Ascending aorta (tissue), 2 donors: ENCODE measurements around the gene TMEM174. TPM values are rescaled to one million over a fixed set of nuclear protein-coding genes. Genes with fewer than 3 reads are reported as not detected.

ENCODE experiments used
- DNase-seq, 2 donors: peaks; one replicate each; pipeline ENCODE4 v3.0.0-alpha.2; 2019; ENCODE audit warnings: low spot score in 2 of 2
- H3K27ac ChIP-seq, 2 donors: fragments of 200-600 bp; sonication (generic); one replicate each; pipeline ENCODE4 v1.5.1; 2016 to 2017; ENCODE audit warnings: mild to moderate bottlenecking in 1 of 2
- H3K27me3 ChIP-seq: fragments of 200-600 bp; sonication (generic); one replicate; pipeline ENCODE4 v1.5.1; 2017
- H3K36me3 ChIP-seq, 2 donors: fragments of 200-600 bp; sonication (generic); one replicate each; pipeline ENCODE4 v1.5.1; 2016
- H3K4me1 ChIP-seq, 2 donors: fragments of 200-600 bp; sonication (generic); one replicate each; pipeline ENCODE4 v1.5.1; 2016 to 2017; ENCODE audit warnings: mild to moderate bottlenecking in 1 of 2
- H3K4me3 ChIP-seq, 2 donors: fragments of 200-600 bp; sonication (generic); one replicate each; pipeline ENCODE4 v1.5.1; 2016 to 2017; ENCODE audit warnings: mild to moderate bottlenecking in 1 of 2
- H3K9me3 ChIP-seq, 2 donors: fragments of 200-600 bp; sonication (generic); one replicate each; pipeline ENCODE4 v1.5.1; 2016
- CTCF ChIP-seq, 3 experiments: fragments of 200-600 bp in 2 of 3; fragments of 450-650 bp in 1 of 3; sonication (generic) in 2 of 3; IDR thresholded peaks; one replicate each; pipeline ENCODE4 v1.5.1; 2016 to 2019; ENCODE audit warnings: antibody characterized with exemption in 3 of 3, mild to moderate bottlenecking in 1 of 3, moderate library complexity in 1 of 3
- intact Hi-C: fragments of 100-400 bp; cut with DNase I; formaldehyde crosslinking; loops from one replicate; pipeline ENCODE4 v1.15.1; 2023
- total RNA-seq: library from RNA; depleted of rRNA; stranded (reverse); fragments of >200 nt; gene quantifications from one replicate; pipeline ENCODE4 v1.1.0, GENCODE V29; 2016

Gene TMEM174
- total RNA-seq, 1 donor from 2014 or later: not detected

GRCh38 chr5:73137563-73138530, 35.1 kb upstream of the TMEM174 start:
- Histone ChIP-seq H3K9me3 (no peaks in the 10 kb centered on the region), H3K36me3 (no peaks in the 10 kb centered on the region), H3K4me1 (no peaks in the 10 kb centered on the region), H3K27ac (no peak overlapping the region), H3K4me3 (no peak overlapping the region), H3K27me3 (no peaks in the 10 kb centered on the region)
- TF ChIP-seq CTCF (IDR thresholded peaks at IDR 0.05): no peak
- no peak for DNase-seq
- intact Hi-C loops: no loop called here

- no peaks in the 10 kb centered on the region for H3K36me3 ChIP-seq
- H3K27ac ChIP-seq: no peak overlapping the region
- no peaks in the 10 kb centered on the region for H3K27me3 ChIP-seq
- no peaks in the 10 kb centered on the region for H3K9me3 ChIP-seq
- H3K4me1 ChIP-seq: no peaks in the 10 kb centered on the region
- TF ChIP-seq CTCF (IDR thresholded peaks at IDR 0.05): no peak
- no peak for DNase-seq
- intact Hi-C loops: no loop called here
- no peak overlapping the region for H3K4me3 ChIP-seq
These were observed 33.5 kb upstream of the TMEM174 start for GRCh38 chr5:73139485-73139884.

- no peak overlapping the region for H3K27ac ChIP-seq
- intact Hi-C loops: no loop called here
- no peak for TF ChIP-seq CTCF (IDR thresholded peaks at IDR 0.05)
These were observed 32.2 kb upstream of the TMEM174 start for GRCh38 chr5:73140801-73141200.

GRCh38 chr5:73142035-73142434, 31.0 kb upstream of the TMEM174 start:
- Histone ChIP-seq H3K9me3 (no peaks in the 10 kb centered on the region), H3K4me3 (no peak overlapping the region), H3K27ac (no peak overlapping the region), H3K27me3 (no peaks in the 10 kb centered on the region), H3K4me1 (no peaks in the 10 kb centered on the region), H3K36me3 (no peaks in the 10 kb centered on the region)
- intact Hi-C loops: no loop called here
- TF ChIP-seq CTCF (IDR thresholded peaks at IDR 0.05): no peak
- DNase-seq: no peak

More at GRCh38 chr5:73140801-73141200, 32.2 kb upstream of the TMEM174 start:
- H3K9me3 ChIP-seq: no peaks in the 10 kb centered on the region
- H3K4me1 ChIP-seq: no peaks in the 10 kb centered on the region
- no peaks in the 10 kb centered on the region for H3K27me3 ChIP-seq
- no peaks in the 10 kb centered on the region for H3K36me3 ChIP-seq
- DNase-seq: no peak
- no peak overlapping the region for H3K4me3 ChIP-seq

GRCh38 chr5:73143716-73144115, 29.3 kb upstream of the TMEM174 start:
- DNase-seq: no peak
- intact Hi-C loops: no loop called here

More at GRCh38 chr5:73143716-73144115, 29.3 kb upstream of the TMEM174 start:
- H3K9me3 ChIP-seq: no peaks in the 10 kb centered on the region
- no peaks in the 10 kb centered on the region for H3K27me3 ChIP-seq
- H3K36me3 ChIP-seq: no peaks in the 10 kb centered on the region
- H3K27ac ChIP-seq: no peak overlapping the region
- H3K4me1 ChIP-seq: no peaks in the 10 kb centered on the region
- no peak for TF ChIP-seq CTCF (IDR thresholded peaks at IDR 0.05)
- no peak overlapping the region for H3K4me3 ChIP-seq
